Mucosa of descending colon (tissue), 3 donors: Measurements from ENCODE around the gene TIMM29. TPM values are rescaled to one million over a fixed set of nuclear protein-coding genes. Genes with fewer than 3 reads are reported as not detected.

ENCODE experiments used
- ATAC-seq: fragments of 200-7000 bp; cut with Tn5 transposase; one replicate; pipeline ENCODE4 v1.9.1; 2020; ENCODE audit warnings: mild to moderate bottlenecking, moderate library complexity
- DNase-seq, 3 donors: peaks; one replicate each; pipeline ENCODE4 v3.0.0-alpha.2; 2020
- H3K36me3 ChIP-seq: fragments of 200-600 bp; one replicate; pipeline ENCODE4 v1.8.0; 2021; ENCODE audit warnings: low read depth, mild to moderate bottlenecking
- H3K4me1 ChIP-seq: fragments of 200-600 bp; one replicate; pipeline ENCODE4 v1.8.0; 2021; ENCODE audit warnings: low read depth, mild to moderate bottlenecking
- H3K4me3 ChIP-seq: fragments of 200-600 bp; one replicate; pipeline ENCODE4 v1.8.0; 2021; ENCODE audit warnings: mild to moderate bottlenecking
- H3K9me3 ChIP-seq: fragments of 200-600 bp; one replicate; pipeline ENCODE4 v1.8.0; 2021; ENCODE audit warnings: mild to moderate bottlenecking
- intact Hi-C, 2 donors: fragments of 100-400 bp; cut with DNase I in 1 of 2; cut with micrococcal nuclease in 1 of 2; formaldehyde crosslinking; loops; one replicate each; pipeline versions ENCODE4 v1.11.0 to v1.11.1; 2022; cut with DNase I, micrococcal nuclease
- total RNA-seq, 3 donors: library from RNA; stranded (reverse); fragmentation: NEBNext Ultra II Directional in 2 of 3; extraction: Animal tissue kit (Norgen Biotek cat#: 25700) in 2 of 3; gene quantifications; one replicate each; pipeline versions ENCODE4 v1.2.1 to v1.2.4, GENCODE V29; 2021 to 2023
- TF ChIP-seq, protein P1 (sequence below): fragments of 200-600 bp; IDR thresholded peaks from one replicate; pipeline ENCODE4 v1.8.0; 2022; ENCODE audit warnings: antibody characterized with exemption, mild to moderate bottlenecking
- donor health status: DM: no; HTN: no; CAD: no; lungs with moderate emphysema.
- donor health status: DM: no; HTN: no; CAD: no.
- donor health status: DM: no; HTN: yes; CAD: no.

TIMM29 gene
- total RNA-seq, 3 donors from 2014 or later = 18.5 to 25.0 (median 22.7) TPM

DNA sequence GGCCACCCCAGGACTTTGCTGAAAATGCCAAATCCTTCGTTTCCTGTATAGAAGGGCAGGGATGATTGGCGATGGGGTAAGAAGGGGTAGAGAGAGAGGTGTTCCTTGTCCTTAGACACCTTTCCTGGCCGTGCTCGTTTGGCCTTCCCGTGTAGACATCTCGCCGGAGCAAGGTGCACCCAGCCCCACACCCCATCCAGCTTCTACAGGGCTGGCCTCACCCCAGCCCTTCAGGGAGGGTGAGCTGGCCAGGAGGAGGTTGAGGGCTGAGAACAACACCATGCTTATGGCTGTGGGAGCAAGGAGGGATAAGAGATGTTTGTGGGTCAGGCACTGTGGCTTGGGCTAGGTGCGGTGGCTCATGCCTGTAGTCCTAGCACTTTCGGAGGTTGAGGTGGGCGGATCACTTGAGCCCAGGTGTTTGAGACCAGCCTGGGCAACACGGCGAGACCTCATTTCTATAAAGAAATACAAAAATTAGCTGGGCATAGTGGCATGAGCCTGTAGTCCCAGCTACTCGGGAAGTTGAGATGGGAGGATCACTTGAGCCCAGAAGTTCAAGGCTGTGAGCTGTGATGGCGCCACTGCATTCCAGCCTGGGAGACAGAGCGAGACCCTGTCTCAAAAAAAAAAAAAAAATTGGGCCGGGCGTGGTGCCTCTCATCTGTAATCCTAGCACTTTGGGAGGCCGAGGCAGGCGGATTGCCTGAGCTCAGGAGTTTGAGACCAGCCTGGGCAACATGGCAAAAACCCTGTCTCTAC, 47.7 kb downstream of the TIMM29 start:
- Histone ChIP-seq H3K9me3 (no peaks in the 10 kb centered on the region), H3K36me3 (no peaks in the 10 kb centered on the region), H3K4me1 (peaks cover 20% of the 10 kb centered on the region), H3K4me3 (no peak overlapping the region)
- ATAC-seq (peak; percentile 66), DNase-seq (no peak)
- TF ChIP-seq, protein P1, sequence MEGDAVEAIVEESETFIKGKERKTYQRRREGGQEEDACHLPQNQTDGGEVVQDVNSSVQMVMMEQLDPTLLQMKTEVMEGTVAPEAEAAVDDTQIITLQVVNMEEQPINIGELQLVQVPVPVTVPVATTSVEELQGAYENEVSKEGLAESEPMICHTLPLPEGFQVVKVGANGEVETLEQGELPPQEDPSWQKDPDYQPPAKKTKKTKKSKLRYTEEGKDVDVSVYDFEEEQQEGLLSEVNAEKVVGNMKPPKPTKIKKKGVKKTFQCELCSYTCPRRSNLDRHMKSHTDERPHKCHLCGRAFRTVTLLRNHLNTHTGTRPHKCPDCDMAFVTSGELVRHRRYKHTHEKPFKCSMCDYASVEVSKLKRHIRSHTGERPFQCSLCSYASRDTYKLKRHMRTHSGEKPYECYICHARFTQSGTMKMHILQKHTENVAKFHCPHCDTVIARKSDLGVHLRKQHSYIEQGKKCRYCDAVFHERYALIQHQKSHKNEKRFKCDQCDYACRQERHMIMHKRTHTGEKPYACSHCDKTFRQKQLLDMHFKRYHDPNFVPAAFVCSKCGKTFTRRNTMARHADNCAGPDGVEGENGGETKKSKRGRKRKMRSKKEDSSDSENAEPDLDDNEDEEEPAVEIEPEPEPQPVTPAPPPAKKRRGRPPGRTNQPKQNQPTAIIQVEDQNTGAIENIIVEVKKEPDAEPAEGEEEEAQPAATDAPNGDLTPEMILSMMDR = no peak
- intact Hi-C loops = no loop called here

DNA sequence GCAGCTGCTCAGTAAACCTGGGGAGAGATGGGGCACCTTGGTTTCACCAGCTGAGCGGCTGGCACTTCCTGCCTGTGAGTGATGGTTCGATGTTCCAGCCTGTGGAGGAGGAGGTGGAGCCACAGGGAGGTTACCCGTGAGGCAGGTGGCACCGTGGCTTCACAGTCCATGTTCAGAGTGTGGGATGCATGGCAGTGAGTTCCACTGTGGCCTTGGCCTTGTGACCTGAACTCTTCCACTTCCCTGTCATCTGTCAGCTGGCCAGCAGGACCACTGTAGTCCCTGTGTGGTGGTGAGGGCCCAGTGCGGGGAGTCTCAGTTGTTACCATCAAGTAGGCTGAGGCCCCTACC, 49.1 kb downstream of the TIMM29 start:
- Histone ChIP-seq H3K4me1 (peaks cover 20% of the 10 kb centered on the region), H3K4me3 (no peak overlapping the region), H3K36me3 (no peaks in the 10 kb centered on the region), H3K9me3 (no peaks in the 10 kb centered on the region)
- intact Hi-C loops = no loop called here
- ATAC-seq = no peak
- TF ChIP-seq, protein P1 = no peak
- DNase-seq = no peak

Other genes with a start within 250 kb of the TIMM29 start
- gene QTRT1, start 227.4 kb upstream of the TIMM29 start, total RNA-seq = 100 to 1,000 TPM in 2 of 3 donors, 10 to 100 TPM in 1; 57.8 to 107 (median 101) TPM
- 100 to 1,000 TPM; 318 to 602 (median 562) TPM for gene DNM2, start 210.7 kb upstream of the TIMM29 start, total RNA-seq
- gene TMED1, start 92.6 kb upstream of the TIMM29 start, total RNA-seq = 10 to 100 TPM; 12.8 to 24.7 (median 15.3) TPM
- gene C19orf38, start 80.4 kb upstream of the TIMM29 start, total RNA-seq = 1 to 10 TPM in 1 of 3 donors, under 1 TPM in 2; 0.64 to 1.9 (median 0.73) TPM
- gene CARM1, start 57.3 kb upstream of the TIMM29 start, total RNA-seq = 10 to 100 TPM; 49.1 to 54.3 (median 49.7) TPM
- 10 to 100 TPM; 34.0 to 55.8 (median 55.2) TPM for gene YIPF2, start 172 bp upstream of the TIMM29 start, total RNA-seq
- gene SMARCA4, start 32.2 kb downstream of the TIMM29 start, total RNA-seq = 10 to 100 TPM; 81.5 to 86.5 (median 86.3) TPM
- 100 to 1,000 TPM in 2 of 3 donors, 10 to 100 TPM in 1; 83.9 to 147 (median 116) TPM for gene LDLR, start 160.7 kb downstream of the TIMM29 start, total RNA-seq
- 10 to 100 TPM in 1 of 3 donors, 1 to 10 TPM in 2; 2.8 to 15.8 (median 3.8) TPM for gene SPC24, start 227.0 kb downstream of the TIMM29 start, total RNA-seq